ENCODE results near the gene SRMS.

The SRMS gene

GRCh38 chr20:63497946-63498935 is 49.3 kb downstream of the SRMS start:
- Mint-ChIP-seq H3K9me3 (no peaks in the 10 kb centered on the region), H3K27ac (no peak overlapping the region), H3K4me3 (no peak overlapping the region), H3K4me1 (ENCODE audit: low read depth) (peaks cover 5% of the 10 kb centered on the region), H3K27me3 (peaks cover 27% of the 10 kb centered on the region), H3K36me3 (ENCODE audit: low read depth) (no peaks in the 10 kb centered on the region)
- no peak for DNase-seq

- Mint-ChIP-seq H3K36me3 (ENCODE audit: low read depth) (no peaks in the 10 kb centered on the region), H3K4me3 (no peak overlapping the region), H3K27me3 (peaks cover 27% of the 10 kb centered on the region), H3K9me3 (no peaks in the 10 kb centered on the region), H3K4me1 (ENCODE audit: low read depth) (peaks cover 5% of the 10 kb centered on the region), H3K27ac (no peak overlapping the region)
- no peak for DNase-seq
Observed at GRCh38 chr20:63497138-63497945, 50.2 kb downstream of the SRMS start.

DNA sequence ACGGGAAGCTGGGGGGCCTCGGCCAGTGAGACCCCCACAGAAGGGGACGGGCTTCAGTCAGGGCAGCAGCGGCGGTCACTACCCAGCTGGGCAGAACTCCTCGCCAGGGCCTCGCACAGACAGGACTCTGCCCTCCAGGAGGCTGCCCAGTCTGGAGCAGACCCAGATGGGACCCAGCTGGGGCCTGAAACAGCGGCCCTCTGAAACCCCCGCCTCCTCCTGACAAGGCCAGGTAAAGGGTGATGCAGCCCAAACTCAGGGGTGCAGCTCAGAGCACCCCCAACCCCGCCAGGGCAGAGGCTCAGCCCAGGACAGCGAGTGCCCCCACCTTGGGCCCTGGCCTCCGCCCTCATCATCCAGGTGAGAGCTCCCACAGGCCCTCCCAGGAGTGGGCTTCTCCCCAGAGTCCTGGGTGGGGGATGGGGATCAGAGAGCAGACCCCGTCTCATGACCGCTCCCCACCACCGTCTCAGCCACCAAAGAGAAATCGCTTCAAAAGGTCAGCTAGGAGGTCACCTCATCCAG is 50.9 kb downstream of the SRMS start:
- Mint-ChIP-seq H3K4me1 (ENCODE audit: low read depth) (peaks cover 5% of the 10 kb centered on the region), H3K27me3 (peaks cover 27% of the 10 kb centered on the region), H3K27ac (no peak overlapping the region), H3K36me3 (ENCODE audit: low read depth) (no peaks in the 10 kb centered on the region), H3K9me3 (no peaks in the 10 kb centered on the region), H3K4me3 (no peak overlapping the region)
- peak; percentile 43 for DNase-seq

DNA sequence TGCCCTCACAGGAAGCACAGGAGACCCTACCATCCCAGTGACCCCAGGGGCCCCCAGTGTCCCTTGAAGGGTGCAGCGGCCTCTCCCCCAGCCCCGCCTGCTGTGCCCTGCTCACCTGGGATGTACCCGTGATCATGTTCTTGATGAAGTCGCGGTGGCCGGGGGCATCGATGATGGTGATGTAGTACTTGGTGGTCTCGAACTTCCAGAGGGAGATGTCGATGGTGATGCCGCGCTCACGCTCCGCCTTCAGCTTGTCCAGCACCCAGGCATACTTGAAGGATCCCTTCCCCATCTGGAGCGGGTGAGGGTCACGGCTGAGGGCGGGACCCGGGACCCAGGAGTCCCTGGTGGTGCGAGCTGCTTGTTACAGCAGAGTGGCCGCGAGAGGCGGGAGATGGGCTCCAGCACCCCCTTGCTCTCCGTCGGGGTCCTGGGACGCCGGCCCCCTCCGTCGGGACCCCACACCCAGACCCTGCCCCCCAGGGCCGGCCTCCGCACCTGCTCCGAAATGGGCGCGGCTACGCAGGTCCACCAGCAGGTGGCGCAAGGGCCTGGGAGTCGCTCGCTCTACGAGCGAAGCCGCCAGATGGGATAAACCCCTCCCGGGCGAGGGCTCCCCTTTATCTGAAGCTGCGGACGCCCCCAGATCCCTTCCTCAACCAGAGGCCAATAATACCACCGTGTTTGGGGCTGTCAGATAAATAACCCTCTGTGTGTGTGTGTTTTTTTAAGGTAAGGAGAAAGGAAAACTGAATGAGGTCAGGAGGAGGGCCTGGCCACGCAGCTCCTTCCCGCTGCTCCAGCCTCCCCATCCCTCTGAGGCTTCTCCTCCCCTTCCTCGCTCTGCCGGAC is 51.6 kb downstream of the SRMS start:
- peak; percentile 86 for DNase-seq
- Mint-ChIP-seq H3K27ac (no peak overlapping the region), H3K9me3 (no peaks in the 10 kb centered on the region), H3K27me3 (peaks cover 25% of the 10 kb centered on the region), H3K4me3 (peak overlapping the region; percentile 41), H3K36me3 (ENCODE audit: low read depth) (no peaks in the 10 kb centered on the region), H3K4me1 (ENCODE audit: low read depth) (peaks cover 5% of the 10 kb centered on the region)

GRCh38 chr20:63495167-63495720 is 52.3 kb downstream of the SRMS start:
- Mint-ChIP-seq H3K27ac (no peak overlapping the region), H3K9me3 (no peaks in the 10 kb centered on the region), H3K36me3 (ENCODE audit: low read depth) (no peaks in the 10 kb centered on the region), H3K27me3 (peaks cover 24% of the 10 kb centered on the region), H3K4me3 (no peak overlapping the region), H3K4me1 (ENCODE audit: low read depth) (peaks cover 5% of the 10 kb centered on the region)
- no peak for DNase-seq

GRCh38 chr20:63494420-63495166 is 53.0 kb downstream of the SRMS start:
- no peak for DNase-seq
- no peak overlapping the region for H3K4me3 Mint-ChIP-seq
- no peaks in the 10 kb centered on the region for H3K9me3 Mint-ChIP-seq
- H3K36me3 Mint-ChIP-seq (ENCODE audit: low read depth) = no peaks in the 10 kb centered on the region
- no peak overlapping the region for H3K27ac Mint-ChIP-seq
- peaks cover 31% of the 10 kb centered on the region for H3K27me3 Mint-ChIP-seq
- peaks cover 5% of the 10 kb centered on the region for H3K4me1 Mint-ChIP-seq (ENCODE audit: low read depth)

- DNase-seq = no peak
- peaks cover 36% of the 10 kb centered on the region for H3K27me3 Mint-ChIP-seq
- H3K4me1 Mint-ChIP-seq (ENCODE audit: low read depth) = peaks cover 5% of the 10 kb centered on the region
- no peak overlapping the region for H3K27ac Mint-ChIP-seq
- H3K9me3 Mint-ChIP-seq = no peaks in the 10 kb centered on the region
- no peaks in the 10 kb centered on the region for H3K36me3 Mint-ChIP-seq (ENCODE audit: low read depth)
- H3K4me3 Mint-ChIP-seq = no peak overlapping the region
Observed at GRCh38 chr20:63494084-63494419, 53.5 kb downstream of the SRMS start.

DNA sequence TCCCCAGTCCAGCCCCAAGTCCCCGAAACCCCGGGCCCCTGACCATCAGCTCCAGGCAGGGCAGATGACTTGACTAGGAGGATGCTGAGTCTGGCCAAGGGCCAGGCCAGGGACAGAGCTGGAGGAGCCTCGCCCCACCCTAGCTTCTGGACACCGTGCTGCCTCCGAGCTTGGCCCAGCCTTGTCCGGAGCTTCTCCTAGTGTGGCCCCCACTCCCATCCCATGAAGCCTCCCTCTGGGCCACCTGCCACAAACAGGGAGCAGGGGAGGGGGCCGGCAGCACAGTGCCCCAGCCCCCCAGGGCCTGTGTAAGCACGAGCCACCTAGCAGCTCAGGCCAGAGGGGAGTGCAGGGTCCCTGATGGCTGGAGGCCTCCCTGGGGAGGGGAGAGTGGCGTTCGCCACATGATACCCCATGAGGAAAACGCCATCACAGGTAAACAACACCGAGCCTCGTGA is 54.0 kb downstream of the SRMS start:
- peaks cover 5% of the 10 kb centered on the region for H3K4me1 Mint-ChIP-seq (ENCODE audit: low read depth)
- H3K27me3 Mint-ChIP-seq = peaks cover 41% of the 10 kb centered on the region
- H3K9me3 Mint-ChIP-seq = no peaks in the 10 kb centered on the region
- H3K4me3 Mint-ChIP-seq = no peak overlapping the region
- H3K36me3 Mint-ChIP-seq (ENCODE audit: low read depth) = no peaks in the 10 kb centered on the region
- DNase-seq = no peak
- H3K27ac Mint-ChIP-seq = no peak overlapping the region

- no peak overlapping the region for H3K4me3 Mint-ChIP-seq
- no peak for DNase-seq
- no peaks in the 10 kb centered on the region for H3K9me3 Mint-ChIP-seq
- peaks cover 5% of the 10 kb centered on the region for H3K4me1 Mint-ChIP-seq (ENCODE audit: low read depth)
- H3K36me3 Mint-ChIP-seq (ENCODE audit: low read depth) = no peaks in the 10 kb centered on the region
- H3K27ac Mint-ChIP-seq = no peak overlapping the region
- H3K27me3 Mint-ChIP-seq = peaks cover 38% of the 10 kb centered on the region
Observed at GRCh38 chr20:63492982-63493381, 54.6 kb downstream of the SRMS start.

- H3K4me1 Mint-ChIP-seq (ENCODE audit: low read depth) = peaks cover 5% of the 10 kb centered on the region
- H3K9me3 Mint-ChIP-seq = no peaks in the 10 kb centered on the region
- peaks cover 35% of the 10 kb centered on the region for H3K27me3 Mint-ChIP-seq
- no peak overlapping the region for H3K4me3 Mint-ChIP-seq
- no peaks in the 10 kb centered on the region for H3K36me3 Mint-ChIP-seq (ENCODE audit: low read depth)
- no peak overlapping the region for H3K27ac Mint-ChIP-seq
- no peak for DNase-seq
Observed at GRCh38 chr20:63492518-63492917, 55.0 kb downstream of the SRMS start.

DNA sequence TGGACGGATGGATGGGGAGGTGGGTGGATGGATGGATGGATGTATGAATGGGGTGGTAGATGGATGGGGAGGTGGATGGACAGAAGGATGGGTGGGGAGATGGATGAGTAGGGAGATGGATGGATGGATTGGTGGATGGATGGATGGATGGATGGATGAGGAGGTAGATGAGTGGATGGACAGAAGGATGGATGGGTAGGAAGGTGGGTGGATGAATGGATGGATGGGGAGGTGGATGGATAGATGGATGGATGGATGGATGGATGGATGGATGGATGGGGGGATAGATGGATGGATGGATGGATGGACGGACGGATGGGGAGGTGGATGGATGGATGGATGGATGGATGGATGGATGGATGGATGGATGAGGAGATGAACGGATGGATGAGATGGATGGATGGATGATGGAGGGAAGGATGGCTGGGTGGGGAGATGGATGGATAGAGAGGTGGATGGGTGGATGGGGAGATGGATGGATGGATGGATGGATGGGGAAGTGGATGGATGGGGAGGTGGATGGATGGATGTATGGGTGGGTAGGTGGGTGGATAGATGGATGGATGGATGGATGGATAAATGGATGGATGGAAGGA is 55.8 kb downstream of the SRMS start:
- no peak overlapping the region for H3K27ac Mint-ChIP-seq
- H3K27me3 Mint-ChIP-seq = peaks cover 32% of the 10 kb centered on the region
- no peaks in the 10 kb centered on the region for H3K36me3 Mint-ChIP-seq (ENCODE audit: low read depth)
- DNase-seq = no peak
- no peaks in the 10 kb centered on the region for H3K9me3 Mint-ChIP-seq
- H3K4me3 Mint-ChIP-seq = no peak overlapping the region
- peaks cover 2% of the 10 kb centered on the region for H3K4me1 Mint-ChIP-seq (ENCODE audit: low read depth)

DNA sequence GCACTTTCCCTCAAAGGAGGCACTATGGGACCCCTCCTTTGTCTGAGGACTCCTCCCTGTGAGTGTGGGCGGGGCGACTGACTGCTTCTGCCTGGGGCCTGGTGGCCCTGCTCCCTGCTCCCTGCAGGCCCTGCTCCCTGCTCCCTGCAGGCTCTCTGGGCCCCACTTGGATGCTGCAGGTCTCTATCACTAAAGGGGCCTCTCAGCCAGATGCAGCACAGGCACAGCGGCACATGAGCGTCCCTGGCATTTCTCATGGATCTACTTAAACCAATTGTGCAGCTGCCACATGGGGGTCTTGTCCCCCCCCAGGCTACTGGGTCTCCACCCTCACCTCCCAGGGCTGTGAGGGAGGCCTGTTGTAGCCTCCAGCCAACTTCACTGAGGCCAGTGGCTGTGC is 56.5 kb downstream of the SRMS start:
- Mint-ChIP-seq H3K4me1 (ENCODE audit: low read depth) (no peaks in the 10 kb centered on the region), H3K4me3 (no peak overlapping the region), H3K9me3 (no peaks in the 10 kb centered on the region), H3K36me3 (ENCODE audit: low read depth) (no peaks in the 10 kb centered on the region), H3K27me3 (peaks cover 29% of the 10 kb centered on the region), H3K27ac (no peak overlapping the region)
- no peak for DNase-seq
